AG10803 (cell line): ENCODE results near the gene UBE2Z.

Source experiments
- DNase-seq: peaks from one replicate; pipeline ENCODE4 v3.0.0; 2010; ENCODE audit warnings: low read depth
- H3K4me3 ChIP-seq: 2 replicates; pipeline ENCODE4 v1.5.1; 2011; ENCODE audit warnings: mild to moderate bottlenecking, low read length, control low read depth
- CTCF ChIP-seq: conservative IDR thresholded peaks from 2 replicates; pipeline ENCODE4 v1.5.1; 2011; ENCODE audit warnings: mild to moderate bottlenecking, low read length, control low read depth, inconsistent platforms

UBE2Z gene

DNA sequence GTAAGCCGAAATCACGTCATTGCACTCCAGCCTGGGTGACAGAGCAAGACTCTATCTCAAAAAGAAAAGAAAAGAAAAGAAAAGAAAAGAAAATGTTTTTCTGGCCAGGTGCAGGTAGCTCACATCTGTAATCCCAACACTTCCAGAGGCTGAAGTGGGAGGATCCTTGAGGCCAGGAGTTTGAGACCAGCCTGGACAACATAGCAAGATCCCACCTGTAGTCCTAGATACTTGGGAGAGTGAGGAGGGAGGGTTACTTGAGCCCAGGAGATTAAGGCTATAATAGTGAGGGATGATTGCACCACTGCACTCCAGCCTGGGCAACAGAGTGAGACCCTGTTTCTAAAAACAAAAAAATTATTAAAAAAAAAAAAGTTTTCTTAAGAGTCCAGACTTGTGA is 18.1 kb upstream of the UBE2Z start:
- no peak for DNase-seq
- TF ChIP-seq CTCF: no peak

DNA sequence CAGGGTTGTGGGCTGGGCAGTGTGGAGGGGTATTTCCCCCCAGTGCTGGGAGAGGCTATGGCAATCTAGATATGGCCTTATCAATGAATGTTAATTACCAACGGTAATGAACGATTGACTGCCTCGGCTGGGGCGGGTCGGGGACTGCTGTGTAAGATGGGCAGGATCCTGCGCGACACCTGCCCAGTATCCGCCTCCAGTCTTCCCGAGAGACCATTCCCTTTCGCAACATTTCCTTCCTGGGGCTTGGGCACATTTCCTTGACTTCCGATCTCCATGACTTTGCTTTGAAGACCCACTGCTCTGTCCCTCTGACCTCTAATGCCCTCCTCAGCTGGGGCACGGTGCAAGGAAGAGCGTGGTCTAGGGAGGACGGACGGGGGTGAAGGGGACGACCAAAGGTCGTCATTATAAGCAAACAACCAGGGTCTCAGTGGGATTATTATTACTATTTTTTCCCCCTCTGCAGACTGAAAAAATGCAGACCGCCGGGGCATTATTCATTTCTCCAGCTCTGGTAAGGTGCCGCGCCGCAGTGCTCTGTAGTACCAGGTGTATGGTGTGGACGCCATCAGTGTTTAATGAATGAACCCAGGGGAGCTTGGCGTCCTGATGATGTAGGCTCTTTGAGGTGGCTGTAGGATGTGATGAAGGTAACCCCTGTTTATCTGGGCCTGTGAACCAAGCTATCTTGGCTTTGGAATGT is 15.1 kb upstream of the UBE2Z start:
- TF ChIP-seq CTCF: no peak
- DNase-seq: no peak
- peak overlapping the region; percentile 99 for H3K4me3 ChIP-seq

More for the DNA sequence above, 18.1 kb upstream of the UBE2Z start:
- no peak overlapping the region for H3K4me3 ChIP-seq

GRCh38 chr17:48893646-48894508 is 14.3 kb upstream of the UBE2Z start:
- no peak for DNase-seq
- no peak for TF ChIP-seq CTCF

GRCh38 chr17:48894886-48895285 is 13.3 kb upstream of the UBE2Z start:
- no peak for TF ChIP-seq CTCF
- no peak overlapping the region for H3K4me3 ChIP-seq
- DNase-seq: no peak

More at GRCh38 chr17:48893646-48894508, 14.3 kb upstream of the UBE2Z start:
- H3K4me3 ChIP-seq: peak overlapping the region; percentile 99

DNA sequence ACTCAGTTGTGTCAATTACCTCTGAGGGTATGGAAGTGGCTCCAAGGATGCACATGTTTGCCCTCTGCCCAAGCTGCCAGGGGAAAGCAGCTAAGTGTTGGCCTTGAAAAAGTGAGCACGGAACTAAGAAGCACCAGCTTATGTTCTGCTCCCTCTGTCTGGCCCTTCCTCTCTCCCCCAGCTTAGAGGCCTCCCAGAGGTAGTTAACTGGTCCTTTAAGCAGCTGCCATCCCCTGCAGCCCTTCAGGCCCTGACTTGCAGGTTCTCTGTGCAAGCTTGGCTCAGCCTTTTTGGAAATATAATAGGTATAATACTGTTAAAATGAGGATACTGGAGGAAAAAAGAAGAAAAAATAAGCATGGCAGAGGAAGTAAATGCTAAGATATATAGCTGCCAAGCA is 7.0 kb upstream of the UBE2Z start:
- H3K4me3 ChIP-seq: no peak overlapping the region
- no peak for TF ChIP-seq CTCF
- DNase-seq: no peak

GRCh38 chr17:48903401-48903800 is 4.8 kb upstream of the UBE2Z start:
- no peak for DNase-seq
- H3K4me3 ChIP-seq: no peak overlapping the region
- no peak for TF ChIP-seq CTCF
